Parathyroid adenoma (tissue), 2 donors: ENCODE measurements around the gene HDAC4.
"Not testable (repeated sequence)": the region's sequence is repeated elsewhere in the genome, so short reads cannot be mapped to it uniquely, and the experiment has no call there.

Experiments
- H2AFZ ChIP-seq: fragments of 300-600 bp; sonication (generic); one replicate; pipeline ENCODE4 v1.7.0; 2017; ENCODE audit warnings: antibody characterized with exemption, mild to moderate bottlenecking
- H3K27ac ChIP-seq: fragments of 300-600 bp; sonication (generic); one replicate; pipeline ENCODE4 v1.7.0; 2017
- H3K27me3 ChIP-seq: fragments of 300-600 bp; sonication (generic); one replicate; pipeline ENCODE4 v1.7.0; 2017; ENCODE audit warnings: low read length; ENCODE audit not compliant: control insufficient read depth, insufficient read depth
- H3K36me3 ChIP-seq: fragments of 300-600 bp; sonication (generic); one replicate; pipeline ENCODE4 v1.7.0; 2017; ENCODE audit warnings: low read length; ENCODE audit not compliant: control insufficient read depth, insufficient read depth
- H3K4me1 ChIP-seq: fragments of 300-600 bp; sonication (generic); one replicate; pipeline ENCODE4 v1.7.0; 2017; ENCODE audit warnings: control low read depth
- H3K4me2 ChIP-seq: fragments of 300-600 bp; sonication (generic); one replicate; pipeline ENCODE4 v1.7.0; 2017; ENCODE audit warnings: low read length
- H3K4me3 ChIP-seq: fragments of 300-600 bp; sonication (generic); one replicate; pipeline ENCODE4 v1.7.0; 2017; ENCODE audit warnings: low read depth, low read length
- H3K79me2 ChIP-seq: fragments of 300-600 bp; sonication (generic); one replicate; pipeline ENCODE4 v1.7.0; 2017; ENCODE audit warnings: control low read depth
- H3K9ac ChIP-seq: fragments of 300-600 bp; sonication (generic); one replicate; pipeline ENCODE4 v1.7.0; 2017; ENCODE audit warnings: mild to moderate bottlenecking
- H3K9me3 ChIP-seq: fragments of 300-600 bp; sonication (generic); one replicate; pipeline ENCODE4 v1.7.0; 2017; ENCODE audit warnings: low read length; ENCODE audit not compliant: control insufficient read depth
- CTCF ChIP-seq: fragments of 300-600 bp; sonication (generic); IDR thresholded peaks from one replicate; pipeline ENCODE4 v1.7.0; 2017; ENCODE audit warnings: antibody characterized with exemption, mild to moderate bottlenecking
- donor health status: primary hyperparathyroidism.

The HDAC4 gene

GRCh38 chr2:239073270-239073669 is 327.6 kb downstream of the HDAC4 start:
- Histone ChIP-seq H3K4me3 (no peak overlapping the region), H3K27ac (no peak overlapping the region), H3K27me3 (no peaks in the 10 kb centered on the region), H3K79me2 (no peaks in the 10 kb centered on the region), H3K4me1 (no peaks in the 10 kb centered on the region), H2AFZ (no peak overlapping the region), H3K9ac (no peak overlapping the region), H3K4me2 (no peak overlapping the region), H3K9me3 (no peaks in the 10 kb centered on the region), H3K36me3 (no peaks in the 10 kb centered on the region)
- no peak for TF ChIP-seq CTCF

GRCh38 chr2:239072786-239073185 is 328.0 kb downstream of the HDAC4 start:
- H3K27ac ChIP-seq, result no peak overlapping the region
- H3K4me1 ChIP-seq, result no peaks in the 10 kb centered on the region
- no peaks in the 10 kb centered on the region for H3K9me3 ChIP-seq
- H2AFZ ChIP-seq, result no peak overlapping the region
- no peaks in the 10 kb centered on the region for H3K27me3 ChIP-seq
- H3K4me2 ChIP-seq, result no peak overlapping the region
- H3K4me3 ChIP-seq, result no peak overlapping the region
- H3K79me2 ChIP-seq, result no peaks in the 10 kb centered on the region
- no peaks in the 10 kb centered on the region for H3K36me3 ChIP-seq
- H3K9ac ChIP-seq, result no peak overlapping the region
- no peak for TF ChIP-seq CTCF

DNA sequence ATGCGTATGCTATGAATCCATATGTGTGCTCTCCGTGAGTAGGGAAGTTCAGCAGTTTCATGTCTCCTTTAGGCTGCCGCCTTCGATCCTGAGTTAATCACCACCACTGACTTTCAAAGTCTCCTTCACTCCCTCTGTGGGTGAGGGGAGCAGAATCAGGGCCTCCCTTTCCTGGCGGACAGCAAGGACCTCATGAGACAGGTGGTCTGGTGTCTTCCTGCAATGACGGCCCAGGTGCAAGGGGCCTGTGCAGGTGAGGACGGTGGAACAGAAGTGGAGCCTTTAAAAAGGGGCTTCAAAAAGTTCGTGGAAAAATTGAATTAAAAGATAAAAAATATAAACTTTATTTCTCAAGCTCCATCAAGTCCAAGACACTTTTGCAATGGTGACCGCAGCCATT is 330.4 kb downstream of the HDAC4 start:
- H3K27ac ChIP-seq, result no peak overlapping the region
- no peak overlapping the region for H3K4me2 ChIP-seq
- no peak overlapping the region for H3K4me3 ChIP-seq
- no peak overlapping the region for H2AFZ ChIP-seq
- no peaks in the 10 kb centered on the region for H3K4me1 ChIP-seq
- H3K9me3 ChIP-seq, result no peaks in the 10 kb centered on the region
- no peak for TF ChIP-seq CTCF
- H3K36me3 ChIP-seq, result no peaks in the 10 kb centered on the region
- no peaks in the 10 kb centered on the region for H3K27me3 ChIP-seq
- no peak overlapping the region for H3K9ac ChIP-seq
- H3K79me2 ChIP-seq, result no peaks in the 10 kb centered on the region

- not testable (repeated sequence) for H3K9ac ChIP-seq, H3K27ac ChIP-seq, H3K36me3 ChIP-seq, H2AFZ ChIP-seq, H3K9me3 ChIP-seq, H3K27me3 ChIP-seq, H3K4me3 ChIP-seq, H3K4me2 ChIP-seq, H3K79me2 ChIP-seq, H3K4me1 ChIP-seq
These were observed 331.2 kb downstream of the HDAC4 start for GRCh38 chr2:239069362-239070333.

GRCh38 chr2:239068411-239068810 is 332.4 kb downstream of the HDAC4 start:
- no peaks in the 10 kb centered on the region for H3K27me3 ChIP-seq
- H3K27ac ChIP-seq, result no peak overlapping the region
- no peak overlapping the region for H2AFZ ChIP-seq
- no peaks in the 10 kb centered on the region for H3K9me3 ChIP-seq
- no peak overlapping the region for H3K4me3 ChIP-seq
- H3K9ac ChIP-seq, result no peak overlapping the region
- H3K4me1 ChIP-seq, result no peaks in the 10 kb centered on the region
- no peak overlapping the region for H3K4me2 ChIP-seq
- no peak for TF ChIP-seq CTCF
- no peaks in the 10 kb centered on the region for H3K36me3 ChIP-seq
- no peaks in the 10 kb centered on the region for H3K79me2 ChIP-seq
